ENCODE data around the gene AGAP2.

The AGAP2 gene

GRCh38 chr12:57750561-57751431 is 12.3 kb upstream of the AGAP2 start:
- no peaks in the 10 kb centered on the region for H3K9me3 Mint-ChIP-seq
- H3K4me1 Mint-ChIP-seq: peaks cover 43% of the 10 kb centered on the region
- peak overlapping the region; percentile 87 to 97 (median 97) for H3K27ac Mint-ChIP-seq
- H3K4me3 Mint-ChIP-seq: peak overlapping the region; percentile 98 to 99 (median 99)
- TF ChIP-seq CTCF (IDR thresholded peaks at IDR 0.05; ENCODE audit: unreplicated experiment in 3 of 3): no peak
- H3K36me3 Mint-ChIP-seq (ENCODE audit: low read depth): peaks cover 54% of the 10 kb centered on the region
- peaks cover 23% of the 10 kb centered on the region for H3K27me3 Mint-ChIP-seq (ENCODE audit: low read depth)

- Mint-ChIP-seq H3K4me1 (peaks cover 43% of the 10 kb centered on the region), H3K9me3 (no peaks in the 10 kb centered on the region), H3K27me3 (ENCODE audit: low read depth) (peaks cover 16% of the 10 kb centered on the region), H3K27ac (no peak overlapping the region), H3K4me3 (peak overlapping the region; percentile 23 to 51 (median 48)), H3K36me3 (ENCODE audit: low read depth) (peaks cover 57% of the 10 kb centered on the region)
- TF ChIP-seq CTCF (IDR thresholded peaks at IDR 0.05; ENCODE audit: unreplicated experiment in 3 of 3): no peak
Measured at GRCh38 chr12:57749061-57749460, 10.5 kb upstream of the AGAP2 start.

DNA sequence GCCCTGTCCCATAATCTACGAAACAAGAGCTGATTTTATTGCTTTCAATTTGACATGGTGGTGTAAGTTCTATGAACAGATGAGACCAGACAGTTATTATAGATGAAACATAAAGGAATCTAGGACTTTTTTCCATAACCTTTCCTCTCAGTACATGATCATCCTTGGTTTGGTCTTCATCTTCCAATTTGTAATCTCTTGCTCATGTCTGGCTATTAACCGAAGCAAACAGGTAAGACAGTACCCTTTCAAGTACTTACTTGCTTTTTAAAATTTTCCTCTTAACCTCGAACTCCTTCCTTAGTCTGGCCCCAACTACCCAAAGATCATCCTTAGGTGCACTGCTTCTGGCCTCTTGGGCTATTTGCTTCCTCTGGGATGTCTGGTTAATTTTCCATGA is 7.5 kb upstream of the AGAP2 start:
- no peak for TF ChIP-seq CTCF (IDR thresholded peaks at IDR 0.05; ENCODE audit: unreplicated experiment in 3 of 3)
- H3K4me1 Mint-ChIP-seq: peaks cover 15% of the 10 kb centered on the region
- H3K27ac Mint-ChIP-seq: peak overlapping the region; percentile 90 to 98 (median 94)
- peak overlapping the region; percentile 87 to 89 (median 88) for H3K4me3 Mint-ChIP-seq
- peaks cover 47% of the 10 kb centered on the region for H3K36me3 Mint-ChIP-seq (ENCODE audit: low read depth)
- no peaks in the 10 kb centered on the region for H3K9me3 Mint-ChIP-seq
- peaks cover 17% of the 10 kb centered on the region for H3K27me3 Mint-ChIP-seq (ENCODE audit: low read depth)

DNA sequence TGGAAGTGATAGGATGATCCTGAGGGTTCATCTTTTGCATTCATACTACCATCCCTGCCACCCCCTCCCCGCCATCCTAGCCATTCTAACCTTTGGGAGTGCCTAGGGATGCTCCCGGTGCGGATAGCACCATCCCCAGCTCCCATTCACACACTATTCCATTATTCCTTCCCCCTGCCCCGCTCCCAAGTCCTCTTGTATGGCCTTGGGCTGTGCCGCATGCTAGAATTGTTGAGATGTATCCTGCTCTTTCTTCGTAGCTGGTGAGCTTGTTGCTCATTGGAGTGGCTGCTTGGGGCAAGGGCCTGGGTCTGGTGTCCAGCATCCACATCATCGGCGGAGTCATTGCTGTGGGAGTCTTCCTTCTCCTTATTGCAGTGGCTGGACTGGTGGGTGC is 6.9 kb upstream of the AGAP2 start:
- Mint-ChIP-seq H3K9me3 (no peaks in the 10 kb centered on the region), H3K27me3 (ENCODE audit: low read depth) (peaks cover 22% of the 10 kb centered on the region), H3K36me3 (ENCODE audit: low read depth) (peaks cover 42% of the 10 kb centered on the region), H3K4me3 (peak overlapping the region; percentile 87 to 89 (median 88)), H3K4me1 (peaks cover 14% of the 10 kb centered on the region), H3K27ac (peak overlapping the region; percentile 90 to 98 (median 94))
- no peak for TF ChIP-seq CTCF (IDR thresholded peaks at IDR 0.05; ENCODE audit: unreplicated experiment in 3 of 3)

DNA sequence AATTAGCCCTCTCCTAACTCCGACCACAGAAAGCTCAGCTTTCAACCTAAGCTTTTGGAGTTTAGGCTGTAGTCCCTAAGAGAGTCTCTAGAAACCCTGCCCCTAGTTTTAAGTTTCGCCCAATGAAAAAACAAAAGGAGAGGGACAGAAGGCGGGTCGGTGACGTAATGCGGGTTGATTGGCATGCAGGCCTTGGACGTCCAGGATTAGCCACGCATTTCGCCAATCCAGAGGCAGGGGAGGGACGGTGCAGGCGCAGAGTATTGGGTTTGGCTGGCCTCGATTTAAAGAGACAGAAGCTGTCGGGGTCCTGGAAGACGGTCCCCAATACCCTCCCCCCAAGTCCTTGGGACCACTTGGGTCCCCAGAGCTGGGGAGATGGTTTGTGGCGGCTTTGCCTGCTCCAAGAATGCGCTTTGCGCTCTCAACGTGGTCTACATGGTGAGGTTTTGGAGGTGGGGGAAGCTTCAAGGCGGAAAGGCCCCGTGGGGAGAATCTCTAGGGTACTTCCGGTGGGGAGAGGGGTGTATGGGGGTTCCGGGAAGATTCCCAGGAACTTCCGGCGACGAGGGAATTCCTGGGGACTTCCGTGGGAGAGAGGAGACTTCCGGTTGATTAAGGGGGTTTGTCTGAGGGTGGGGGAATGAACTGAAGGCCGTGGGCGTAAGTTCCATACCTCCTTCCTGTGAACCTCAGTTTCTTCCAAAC is 6.4 kb upstream of the AGAP2 start, which contains the start of gene TSPAN31:
Gene TSPAN31, plus strand, starts transcription at position 263 of the 708 bp plus-strand sequence. Its CDS starts 116 bp downstream, at position 379.
- H3K27me3 Mint-ChIP-seq (ENCODE audit: low read depth): peaks cover 28% of the 10 kb centered on the region
- H3K9me3 Mint-ChIP-seq: no peaks in the 10 kb centered on the region
- H3K27ac Mint-ChIP-seq: peak within 1 kb of the TSS; percentile 90 to 98 (median 94)
- TF ChIP-seq CTCF (IDR thresholded peaks at IDR 0.05; ENCODE audit: unreplicated experiment in 3 of 3): no peak
- H3K4me1 Mint-ChIP-seq: peaks cover 14% of the 10 kb centered on the region
- peak within 1 kb of the TSS; percentile 87 to 89 (median 88) for H3K4me3 Mint-ChIP-seq
- H3K36me3 Mint-ChIP-seq (ENCODE audit: low read depth): peaks cover 37% of the 10 kb centered on the region
